NOMO-1 (cell line): ENCODE measurements around the gene GSK3A.
A peak's percentile ranks its signal among the peaks of the same experiment; 100 is the strongest.

Source experiments
- DNase-seq, 2 experiments: peaks; one replicate each; lab custom pipeline; 2025; ENCODE audit not compliant: unreplicated experiment in 2 of 2; lab: John Stamatoyannopoulos, UW

The GSK3A gene

GRCh38 chr19:42232435-42232834 lies 10.0 kb downstream of the GSK3A start:
- no peak for DNase-seq

GRCh38 chr19:42230571-42230970 lies 11.8 kb downstream of the GSK3A start:
- DNase-seq: no peak

DNA sequence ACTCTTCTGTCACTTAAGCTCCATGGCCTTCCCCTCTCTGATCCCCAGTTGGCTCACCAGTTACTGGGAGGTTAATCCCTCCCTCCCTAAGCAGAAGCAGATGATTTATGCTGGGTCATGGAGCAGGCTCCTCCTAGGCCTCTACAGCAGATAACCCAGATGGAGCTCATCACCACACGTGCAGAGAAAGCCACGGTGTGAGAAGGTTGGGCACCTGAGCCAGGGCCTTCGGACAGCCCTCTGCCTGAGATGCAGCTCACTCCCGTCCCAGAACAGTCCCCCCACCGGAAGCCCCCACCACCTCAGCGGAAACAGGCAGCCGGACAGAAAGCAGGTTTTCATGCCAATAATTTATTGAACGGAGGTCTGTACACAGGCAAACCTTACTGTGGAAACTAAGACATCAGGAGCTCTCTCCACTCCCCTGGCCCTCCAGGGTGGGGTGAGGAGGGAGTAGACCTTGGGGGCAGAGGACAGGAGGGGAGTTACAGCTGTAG lies 12.5 kb downstream of the GSK3A start:
- no peak for DNase-seq

- DNase-seq: no peak
These were observed 13.0 kb downstream of the GSK3A start for GRCh38 chr19:42229301-42229854.

DNA sequence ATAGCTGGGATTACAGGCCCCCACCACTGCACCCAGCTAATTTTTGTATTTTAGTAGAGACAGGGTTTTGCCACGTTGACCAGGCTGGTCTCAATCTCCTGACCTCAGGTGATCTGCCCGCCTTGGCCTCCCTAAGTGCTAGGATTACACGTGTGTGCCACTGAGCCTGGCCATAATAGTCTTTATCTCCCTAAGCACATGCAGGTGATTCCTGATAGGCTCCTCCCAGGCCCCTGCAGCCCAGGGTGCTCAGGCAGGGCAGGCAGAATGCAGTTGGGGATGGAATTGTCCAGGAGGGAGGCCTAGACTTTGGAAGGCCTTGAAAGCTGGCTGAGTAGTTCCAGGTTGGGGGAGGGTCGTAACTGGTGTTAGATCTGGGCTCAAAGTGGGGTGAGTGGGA lies 13.8 kb downstream of the GSK3A start:
- DNase-seq: no peak

DNA sequence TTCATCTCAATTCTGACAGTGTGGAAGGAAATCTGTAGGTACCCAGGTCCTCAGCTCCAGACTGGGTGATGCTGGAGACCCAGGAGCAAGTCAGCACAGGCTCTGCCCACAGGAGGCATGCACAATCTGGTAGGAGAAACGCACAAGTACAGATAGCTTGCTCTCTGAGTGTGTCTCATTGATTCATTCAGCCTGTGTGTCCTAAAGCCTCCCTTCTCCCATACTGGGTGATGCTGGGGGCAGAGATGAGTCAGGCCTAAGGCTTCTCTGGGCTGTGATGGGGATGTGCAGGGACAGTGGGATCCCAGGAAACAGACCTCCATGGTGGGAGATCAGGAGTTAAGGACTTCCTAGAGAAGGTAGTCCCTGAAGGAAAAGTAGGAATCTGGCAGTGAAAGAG lies 15.5 kb downstream of the GSK3A start:
- no peak for DNase-seq

DNA sequence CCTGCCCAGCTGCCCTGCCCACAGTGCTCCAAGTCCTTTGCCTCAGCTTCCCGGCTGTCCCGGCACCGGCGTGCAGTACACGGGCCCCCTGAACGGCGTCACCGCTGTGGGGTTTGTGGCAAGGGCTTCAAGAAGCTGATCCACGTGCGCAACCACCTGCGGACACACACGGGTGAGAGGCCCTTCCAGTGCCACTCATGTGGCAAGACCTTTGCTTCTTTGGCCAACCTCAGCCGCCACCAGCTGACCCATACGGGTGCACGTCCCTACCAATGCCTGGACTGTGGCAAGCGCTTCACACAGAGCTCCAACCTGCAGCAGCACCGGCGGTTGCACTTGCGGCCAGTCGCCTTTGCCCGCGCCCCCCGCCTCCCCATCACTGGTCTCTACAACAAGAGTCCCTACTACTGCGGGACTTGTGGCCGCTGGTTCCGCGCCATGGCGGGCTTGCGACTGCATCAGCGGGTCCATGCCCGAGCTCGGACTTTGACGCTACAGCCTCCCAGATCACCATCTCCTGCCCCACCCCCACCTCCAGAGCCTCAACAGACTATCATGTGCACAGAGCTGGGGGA lies 16.6 kb downstream of the GSK3A start:
- no peak for DNase-seq

- DNase-seq: no peak
These were observed 17.3 kb downstream of the GSK3A start for GRCh38 chr19:42224940-42225717.

DNA sequence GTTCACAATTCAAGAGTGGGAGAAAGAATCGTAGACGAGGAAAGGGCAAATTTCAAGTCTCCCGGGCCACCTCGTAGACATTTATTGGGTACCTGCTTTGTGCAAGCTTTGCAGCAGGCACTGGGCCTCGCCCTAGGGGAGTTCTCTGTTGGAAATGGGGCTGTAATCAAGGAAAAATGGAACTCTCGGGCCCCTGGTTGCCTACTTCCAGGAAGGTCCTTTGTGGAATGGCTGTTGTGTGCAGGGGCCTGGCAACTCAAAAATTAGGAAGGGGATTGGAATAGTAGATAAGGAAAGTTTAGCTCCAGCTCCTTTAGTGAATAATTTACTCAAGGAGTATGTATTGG lies 21.7 kb downstream of the GSK3A start:
- no peak for DNase-seq

- peak; percentile 96 to 98 for DNase-seq
These were observed 22.3 kb downstream of the GSK3A start, which contains the start of gene ZNF526 for GRCh38 chr19:42219812-42220750. Gene ZNF526, plus strand, starts transcription at chr19:42220312. Its CDS starts 4,092 bp downstream, at chr19:42224404.

GRCh38 chr19:42217520-42218437 lies 24.6 kb downstream of the GSK3A start, which contains the start of gene DEDD2:
Gene DEDD2, minus strand, starts transcription at chr19:42217677. Its CDS starts 670 bp downstream, at chr19:42217007.
- DNase-seq: peak; percentile 93 to 97

- no peak for DNase-seq
These were observed 25.5 kb downstream of the GSK3A start for GRCh38 chr19:42216653-42217519.

- DNase-seq: no peak
These were observed 27.5 kb downstream of the GSK3A start for GRCh38 chr19:42214810-42215485.

GRCh38 chr19:42212886-42213285 lies 29.5 kb downstream of the GSK3A start:
- DNase-seq: no peak

DNA sequence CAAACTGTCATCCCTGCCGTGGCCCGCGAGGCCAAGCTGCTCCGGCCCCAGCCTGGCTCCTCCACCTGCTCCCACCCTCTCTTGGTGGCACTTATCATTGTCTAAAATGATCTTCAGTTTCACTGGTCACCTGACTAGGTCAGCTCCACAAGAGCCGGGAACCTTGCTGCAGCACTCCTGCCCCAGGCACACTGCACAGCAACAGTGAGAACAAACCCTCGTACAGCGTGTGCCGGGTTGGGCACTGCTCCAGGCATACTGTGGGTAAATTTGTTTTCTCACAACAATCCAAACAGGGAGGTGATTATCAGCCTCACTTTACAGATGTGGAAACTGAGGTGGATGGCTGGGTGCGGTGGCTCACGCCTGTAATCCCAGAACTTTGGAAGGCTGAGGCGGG lies 33.8 kb downstream of the GSK3A start:
- DNase-seq: no peak

DNA sequence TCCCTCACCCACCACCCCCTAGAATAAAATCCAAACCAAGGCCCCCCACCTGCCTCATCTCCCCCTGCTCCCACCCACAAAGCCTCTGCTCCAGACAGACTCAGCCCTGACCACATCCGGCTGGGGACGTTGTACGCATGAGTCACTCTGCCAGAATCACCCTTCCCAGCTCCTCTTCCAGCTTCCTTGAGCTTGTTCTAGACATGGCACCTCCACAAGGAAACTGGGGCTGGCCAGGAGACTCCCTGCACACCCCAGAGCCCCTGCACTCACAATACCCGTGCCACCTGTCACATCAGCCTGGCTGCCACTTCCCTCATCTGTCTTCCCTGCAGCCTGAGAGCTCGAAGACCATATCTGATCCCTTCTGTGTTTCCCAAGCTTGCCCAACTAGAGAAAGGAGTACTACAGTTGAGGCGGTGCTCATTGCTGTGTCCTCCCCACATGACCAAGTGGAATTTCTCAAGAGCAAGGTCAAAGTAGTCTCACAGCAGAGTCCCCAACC lies 34.6 kb downstream of the GSK3A start:
- DNase-seq: peak in 1 of 2 experiments; percentile 12

DNA sequence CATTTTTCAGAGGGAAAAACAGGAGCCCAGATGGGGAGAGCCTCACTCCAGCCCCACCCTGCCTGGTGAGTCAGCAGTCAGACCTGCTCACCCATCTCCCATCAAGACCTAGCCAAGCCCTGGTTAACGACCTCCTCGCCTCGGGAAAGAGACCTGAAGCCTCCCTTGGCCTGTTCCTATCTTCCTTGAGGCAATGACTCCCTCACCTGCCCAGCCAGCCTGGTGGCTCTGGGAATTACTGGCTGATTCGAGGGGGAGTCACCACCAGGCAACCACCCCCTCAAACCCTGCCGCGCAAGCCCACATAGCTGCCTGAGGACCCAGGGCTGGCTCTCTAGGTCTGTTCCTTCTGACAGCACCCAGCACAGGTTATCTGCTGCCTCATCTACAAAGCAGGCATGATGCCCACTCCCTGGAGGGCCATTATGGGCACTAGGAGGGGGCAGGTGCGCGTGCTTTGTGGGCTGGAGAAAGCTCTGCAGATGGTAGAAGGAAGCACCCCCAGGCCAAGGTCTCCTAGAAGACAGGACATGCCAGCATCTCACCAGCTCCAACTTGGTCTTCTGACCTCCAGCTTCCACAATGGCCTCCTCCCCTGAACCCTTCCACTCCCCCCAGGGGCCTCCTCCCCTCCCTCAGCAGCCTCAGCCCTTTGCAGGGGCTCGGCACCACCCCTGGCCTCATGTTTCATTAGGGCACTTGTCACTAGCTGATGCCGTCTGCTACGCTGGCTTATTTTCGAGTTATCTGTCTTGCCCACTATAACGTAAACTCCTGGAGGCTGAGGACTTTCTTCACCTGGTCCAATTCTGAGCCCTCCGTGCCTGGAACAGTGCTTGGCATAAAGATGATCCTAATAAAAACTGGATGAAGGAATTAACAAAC lies 35.3 kb downstream of the GSK3A start:
- no peak for DNase-seq
